GM19372 (cell line): ENCODE measurements around the gene RSF1.
A peak's percentile ranks its signal among the peaks of the same experiment; 100 is the strongest.
"Not testable (repeated sequence)": the region's sequence is repeated elsewhere in the genome, so short reads cannot be mapped to it uniquely, and the experiment has no call there.

ENCODE experiments used
- ATAC-seq: cut with Tn5 transposase; IDR thresholded peaks from one replicate; pipeline ENCODE4 v1.9.1; 2021; ENCODE audit warnings: mild to moderate bottlenecking, low read depth, moderate library complexity; ENCODE audit not compliant: unreplicated experiment

Gene RSF1

DNA sequence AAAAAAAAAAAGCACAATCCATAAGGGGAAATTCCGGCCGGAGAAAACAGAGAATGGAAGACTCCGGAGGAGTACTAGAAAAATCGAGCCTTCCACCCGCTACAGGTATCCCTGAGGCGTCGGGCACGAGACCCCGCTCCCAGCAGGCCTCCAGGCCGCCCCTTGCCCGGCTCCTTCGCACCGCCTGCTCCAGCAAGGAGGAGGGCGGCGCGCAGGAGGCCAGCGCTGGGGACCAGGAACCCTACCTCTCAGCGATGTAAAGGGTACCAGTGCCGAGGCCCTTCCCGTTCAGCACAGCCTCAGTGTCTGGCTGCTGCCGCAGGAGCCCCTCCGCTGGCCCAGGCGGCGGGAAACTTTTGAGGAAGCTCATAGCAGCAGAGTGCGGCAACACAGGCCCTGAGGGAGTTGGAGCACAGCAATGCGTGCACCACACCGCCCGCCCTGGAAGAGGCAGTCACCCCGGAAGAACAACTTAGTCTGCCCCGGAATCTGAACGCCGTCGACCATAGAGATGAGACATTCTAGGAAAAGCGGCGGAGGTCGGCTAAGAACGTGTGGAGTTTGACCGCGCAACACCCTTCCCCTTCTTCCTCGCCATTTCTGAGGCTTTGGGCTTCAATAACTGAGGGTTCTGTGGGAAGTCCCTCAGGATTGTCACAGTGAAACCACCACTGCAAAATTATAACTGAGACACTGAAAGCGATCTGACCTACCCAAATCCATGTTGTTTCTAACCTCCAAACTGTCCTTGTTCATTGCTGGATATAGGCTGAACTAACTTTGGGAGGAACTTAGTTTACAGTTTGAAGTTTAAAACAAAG, 183.0 kb downstream of the RSF1 start, which contains the start of gene CLNS1A:
CLNS1A (minus strand) TSS at position 450 of the 821 bp plus-strand sequence; CDS start at position 370, 80 bp downstream.
- peak; percentile 98 for ATAC-seq

DNA sequence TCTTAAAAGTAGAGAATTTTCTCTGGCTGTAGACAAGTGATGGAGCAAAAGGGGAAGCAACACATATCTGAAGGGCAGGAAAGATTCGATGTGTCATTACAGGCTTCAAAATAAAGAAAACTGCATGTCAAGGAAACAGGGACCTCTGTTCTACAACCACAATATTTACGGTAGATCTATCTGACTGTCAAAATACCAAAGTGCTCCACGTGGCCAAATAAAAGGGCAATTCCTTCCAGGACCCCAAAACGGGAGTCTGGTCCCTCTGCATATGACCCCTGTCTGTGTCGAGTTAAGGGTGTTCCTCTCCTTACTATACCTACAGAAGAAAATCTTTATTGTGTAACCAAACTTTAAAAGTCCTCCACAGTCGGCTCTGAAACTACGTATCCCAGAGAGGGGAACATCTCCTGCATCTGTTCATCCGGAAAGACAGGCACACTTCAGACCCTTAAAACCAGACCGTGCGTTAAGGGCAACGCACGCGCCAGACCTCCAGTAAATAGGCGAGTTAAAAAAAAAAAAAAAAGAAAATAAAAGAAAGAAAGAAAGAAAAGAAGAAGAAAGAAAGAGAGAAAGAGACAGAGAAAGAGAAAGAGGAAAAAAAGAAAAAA, 183.7 kb downstream of the RSF1 start:
- ATAC-seq = no peak

DNA sequence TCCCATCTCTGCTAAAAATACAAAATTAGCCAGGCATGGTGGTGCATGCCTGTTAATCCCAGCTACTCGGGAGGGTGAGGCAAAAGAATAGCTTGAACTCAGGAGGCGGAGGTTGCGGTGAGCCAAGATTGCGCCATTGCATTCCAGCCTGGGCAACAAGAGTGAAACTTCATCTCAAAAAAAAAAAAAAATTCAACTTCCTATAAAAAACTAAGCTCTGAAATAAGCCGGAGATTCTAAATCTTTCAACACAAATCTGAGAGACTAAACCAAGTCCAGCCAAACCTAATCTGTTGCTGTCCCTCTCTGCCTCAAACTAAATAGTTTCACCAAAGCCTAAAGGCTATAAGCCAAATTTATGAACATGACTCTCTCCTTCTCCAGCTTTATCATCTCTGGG, 186.6 kb downstream of the RSF1 start:
- ATAC-seq = not testable (repeated sequence)

DNA sequence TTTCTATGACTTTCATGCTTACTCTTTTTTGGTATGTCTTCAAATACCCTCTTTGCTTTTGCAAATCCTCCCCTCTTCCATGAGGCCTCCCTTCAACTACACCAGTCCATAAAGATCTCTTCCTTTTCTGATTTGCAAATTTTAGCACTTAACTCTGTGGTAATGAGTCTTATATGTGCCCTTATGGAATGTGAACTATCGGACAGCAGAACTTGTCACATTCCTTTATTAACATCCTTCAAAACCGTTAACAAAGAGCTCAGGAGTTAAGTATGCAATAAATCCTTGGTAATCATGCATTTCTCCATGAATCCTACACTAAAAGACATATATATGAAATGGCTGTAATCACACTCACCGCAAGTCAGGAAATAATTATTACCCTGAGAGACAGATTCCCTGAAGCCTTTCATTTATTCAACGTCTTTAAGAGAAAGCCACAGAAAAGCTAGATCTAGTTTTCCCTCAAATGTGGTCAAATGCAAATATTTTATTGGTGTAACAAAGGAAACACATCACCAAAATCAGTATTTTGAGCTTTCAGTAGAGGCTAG, 190.3 kb downstream of the RSF1 start:
- no peak for ATAC-seq

DNA sequence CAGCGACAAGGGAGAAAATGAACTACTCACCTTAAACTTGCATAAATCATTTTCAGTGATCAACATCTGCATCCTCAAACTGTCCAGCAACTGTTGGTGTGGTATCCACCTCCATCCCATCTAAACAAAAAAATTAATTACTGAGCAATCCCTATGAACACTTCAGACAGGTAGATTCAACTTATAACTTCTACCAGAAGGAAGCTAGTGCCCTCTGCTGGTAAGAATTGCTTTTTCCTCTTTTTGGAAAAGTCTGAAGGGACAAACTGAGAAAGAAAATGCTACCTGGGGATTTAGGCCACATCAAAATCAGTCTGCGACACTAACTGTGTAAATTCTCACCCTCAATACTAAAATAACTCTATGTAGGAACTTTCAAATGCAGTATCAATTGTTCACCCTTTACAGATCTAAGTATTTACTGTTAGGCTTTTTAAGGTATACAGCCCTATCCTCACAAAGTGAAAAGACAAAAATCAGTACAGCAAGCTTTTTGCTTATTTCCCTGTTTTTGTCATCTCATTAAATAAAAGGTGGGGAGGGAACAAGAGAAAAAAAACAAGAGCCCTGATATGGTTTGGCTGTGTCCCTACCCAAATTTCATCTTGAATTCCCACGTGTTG, 200.8 kb downstream of the RSF1 start:
- ATAC-seq = no peak

DNA sequence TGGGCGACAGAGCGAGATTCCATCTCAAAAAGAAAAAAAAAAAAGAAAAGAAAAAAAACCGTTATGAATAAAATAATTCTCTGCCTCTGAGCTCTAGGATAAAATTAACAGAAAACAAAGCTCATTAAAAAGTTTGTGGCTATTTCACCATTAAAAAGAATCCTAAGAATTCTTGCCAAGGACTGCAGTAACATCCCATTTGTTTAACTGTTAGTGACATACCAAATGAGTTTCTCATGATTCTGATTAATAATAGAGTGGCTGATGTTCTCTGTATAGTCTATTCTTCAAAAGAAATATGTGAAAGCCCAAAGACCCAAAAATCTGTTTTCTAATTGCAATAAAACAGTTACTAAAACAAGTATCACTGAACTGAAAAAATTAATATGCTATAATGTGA, 202.6 kb downstream of the RSF1 start:
- no peak for ATAC-seq

DNA sequence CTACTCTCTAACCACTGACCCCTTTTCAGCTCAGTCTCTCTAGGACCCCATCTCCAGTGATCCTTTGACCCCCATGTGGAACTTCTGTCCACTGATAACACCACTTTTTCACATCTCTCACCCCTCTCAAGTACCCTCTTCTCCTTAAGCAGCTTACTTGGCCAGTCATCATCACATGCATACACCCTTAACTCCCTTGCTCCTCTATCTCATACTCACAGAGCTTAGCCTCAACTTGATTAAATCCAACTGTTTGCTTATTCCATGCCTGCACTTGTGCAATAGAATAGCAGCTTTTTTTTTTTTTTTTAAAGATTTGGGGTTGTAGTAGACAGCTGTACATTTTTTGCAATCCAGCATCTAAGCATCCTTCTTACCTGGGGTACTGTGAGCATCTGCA, 208.6 kb downstream of the RSF1 start:
- ATAC-seq = no peak
